ENCODE data around the gene KRTAP5-3. TPM values are rescaled to one million over a fixed set of nuclear protein-coding genes. Genes with fewer than 3 reads are reported as not detected.

Gene KRTAP5-3
- total and polyA plus RNA-seq, 9 of the 15 experiments (the other 6 are each of a cell fraction or from before 2014, with no cell fraction given) = not detected

DNA sequence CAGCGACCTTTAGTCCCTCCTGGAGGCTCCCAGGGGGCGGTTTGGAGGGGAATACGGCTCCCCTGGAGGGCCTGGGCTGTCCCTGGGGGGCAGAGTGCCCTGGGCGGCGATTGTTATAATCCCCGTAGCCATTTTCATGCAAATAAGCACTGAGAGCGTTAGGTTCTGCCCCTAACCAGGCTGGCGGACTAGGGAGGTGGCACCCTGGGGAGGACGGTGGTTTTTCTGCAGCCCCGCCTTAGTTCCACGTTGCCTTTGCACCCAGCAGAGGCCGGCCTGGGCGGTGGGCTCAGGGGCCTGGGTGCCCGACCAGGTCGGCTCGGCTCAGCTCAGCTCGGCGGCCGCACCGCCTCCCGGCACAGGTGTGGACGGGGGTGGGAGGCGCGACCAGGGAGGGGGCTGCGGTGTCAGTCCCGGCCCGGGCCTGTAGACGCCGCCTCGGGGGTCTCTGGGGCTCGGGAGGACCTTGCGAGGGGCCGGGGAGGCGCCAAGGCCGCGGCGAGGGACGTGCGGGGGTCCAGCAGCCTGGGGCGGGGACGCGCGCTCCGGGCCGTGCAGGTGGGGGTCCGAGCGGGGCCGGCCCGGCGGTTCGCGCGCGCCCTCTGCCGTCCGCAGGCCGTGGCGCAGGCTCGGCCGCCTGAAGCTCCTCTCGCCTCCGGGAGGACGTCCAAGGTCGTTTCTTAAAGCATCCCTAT, 33.9 kb downstream of the KRTAP5-3 start:
- POLR2A ChIA-PET = interaction anchor here (0.6 to 1.0 kb wide), 6 partner anchors 8 to 126 kb away, joined by 3 to 5 read pairs (median 4); no protein-coding TSS in a partner anchor
- no peak for TF ChIP-seq GTF2E2 (tag; IDR thresholded peaks at IDR 0.05)
- no peak for TF ChIP-seq MBD2 (IDR thresholded peaks at IDR 0.05; ENCODE audit: borderline replicate concordance, low read depth)
- no peak for TF ChIP-seq NR4A1 (CRISPR knock-in tag; IDR thresholded peaks at IDR 0.05)
- no peak for TF ChIP-seq NR4A1 (tag; IDR thresholded peaks at IDR 0.05)
- no peak for TF ChIP-seq ZNF511 (CRISPR knock-in tag; IDR thresholded peaks at IDR 0.05)
- peak; percentile 54; the same call in 1 of the 2 replicates for TF ChIP-seq VEZF1 (CRISPR knock-in tag; IDR thresholded peaks at IDR 0.05)
- TF ChIP-seq TBL1XR1 (IDR thresholded peaks at IDR 0.05; ENCODE audit: low read length in 2 of 2) = no peak
- TF ChIP-seq RBM25 (IDR thresholded peaks at IDR 0.05; ENCODE audit: low read depth, low read length, severe bottlenecking) = no peak
- no peak for TF ChIP-seq ZC3H4 (CRISPR knock-in tag; IDR thresholded peaks at IDR 0.05; ENCODE audit: borderline replicate concordance)
- no peak for TF ChIP-seq ZNF507 (tag; conservative IDR thresholded peaks at IDR 0.05)
- TF ChIP-seq YY1 (IDR thresholded peaks at IDR 0.05; ENCODE audit: borderline replicate concordance in 1 of 3, control insufficient read depth in 1 of 3, extremely low read depth in 1 of 3, insufficient read depth in 3 of 3, insufficient read length in 1 of 3, insufficient replicate concordance in 2 of 3, low read depth in 1 of 3, low read length in 2 of 3) = peak in 1 of 3 experiments; percentile 20
- no peak for TF ChIP-seq HDAC1 (IDR thresholded peaks at IDR 0.05)
- no peak for TF ChIP-seq ZNF253 (CRISPR knock-in tag; conservative IDR thresholded peaks at IDR 0.05)
- TF ChIP-seq CXXC5 (CRISPR knock-in tag; IDR thresholded peaks at IDR 0.05) = peak; percentile 14; the same call in 1 of the 2 replicates
- TF ChIP-seq, protein P1, sequence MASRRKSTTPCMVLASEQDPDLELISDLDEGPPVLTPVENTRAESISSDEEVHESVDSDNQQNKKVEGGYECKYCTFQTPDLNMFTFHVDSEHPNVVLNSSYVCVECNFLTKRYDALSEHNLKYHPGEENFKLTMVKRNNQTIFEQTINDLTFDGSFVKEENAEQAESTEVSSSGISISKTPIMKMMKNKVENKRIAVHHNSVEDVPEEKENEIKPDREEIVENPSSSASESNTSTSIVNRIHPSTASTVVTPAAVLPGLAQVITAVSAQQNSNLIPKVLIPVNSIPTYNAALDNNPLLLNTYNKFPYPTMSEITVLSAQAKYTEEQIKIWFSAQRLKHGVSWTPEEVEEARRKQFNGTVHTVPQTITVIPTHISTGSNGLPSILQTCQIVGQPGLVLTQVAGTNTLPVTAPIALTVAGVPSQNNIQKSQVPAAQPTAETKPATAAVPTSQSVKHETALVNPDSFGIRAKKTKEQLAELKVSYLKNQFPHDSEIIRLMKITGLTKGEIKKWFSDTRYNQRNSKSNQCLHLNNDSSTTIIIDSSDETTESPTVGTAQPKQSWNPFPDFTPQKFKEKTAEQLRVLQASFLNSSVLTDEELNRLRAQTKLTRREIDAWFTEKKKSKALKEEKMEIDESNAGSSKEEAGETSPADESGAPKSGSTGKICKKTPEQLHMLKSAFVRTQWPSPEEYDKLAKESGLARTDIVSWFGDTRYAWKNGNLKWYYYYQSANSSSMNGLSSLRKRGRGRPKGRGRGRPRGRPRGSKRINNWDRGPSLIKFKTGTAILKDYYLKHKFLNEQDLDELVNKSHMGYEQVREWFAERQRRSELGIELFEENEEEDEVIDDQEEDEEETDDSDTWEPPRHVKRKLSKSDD (conservative IDR thresholded peaks at IDR 0.05; ENCODE audit: low read length) = no peak
- TF ChIP-seq ZNF263 (CRISPR knock-in tag; IDR thresholded peaks at IDR 0.05; ENCODE audit: borderline replicate concordance) = 0 out of 2 replicates have a peak, but pooled peaks have one; percentile 24

More for the DNA sequence above, 33.9 kb downstream of the KRTAP5-3 start:
- Histone ChIP-seq H3K36me3 (ENCODE audit: control insufficient read depth, insufficient read depth, low read length) (no peaks in the 10 kb centered on the region), H4K20me1 (replicated peaks; ENCODE audit: control insufficient read depth, insufficient read depth, low read length) (peaks cover 11% of the 10 kb centered on the region; the same call in 1 of the 2 replicates), H2AFZ (ENCODE audit: low read depth, low read length) (no peak overlapping the region), H3K27ac (ENCODE audit: extremely low read depth, low read depth, low read length) (no peak overlapping the region), H3K4me1 (replicated peaks in 1 of 2; ENCODE audit: control insufficient read depth in 2 of 2, insufficient read depth in 2 of 2, low read length in 2 of 2) (peaks cover 0 to 38% of the 10 kb centered on the region in 2 experiments; a peak in 3 of 5 replicates), H3K27me3 (ENCODE audit: control insufficient read depth in 2 of 2, insufficient read depth in 2 of 2, low read length in 2 of 2) (peaks cover 0 to 24% of the 10 kb centered on the region in 2 experiments; a peak in 3 of 5 replicates), H3K9me1 (ENCODE audit: control insufficient read depth, insufficient read depth, low read length) (no peaks in the 10 kb centered on the region), H3K9ac (ENCODE audit: insufficient read depth in 1 of 2, low read depth in 2 of 2, low read length in 2 of 2) (peak overlapping the region in 1 of 2 experiments; percentile 78; a peak in 2 of 4 replicates), H3K4me2 (ENCODE audit: insufficient read depth, low read length) (no peak overlapping the region), H3K79me2 (ENCODE audit: control insufficient read depth, insufficient read depth, low read length) (no peaks in the 10 kb centered on the region), H3K4me3 (no peak overlapping the region), H3K9me3 (replicated peaks; ENCODE audit: control insufficient read depth, insufficient read depth, low read depth, low read length) (peaks cover 7% of the 10 kb centered on the region; the same call in 1 of the 2 replicates)
- in situ Hi-C loops (cut with MboI) (no loop called here), intact Hi-C loops (cut with micrococcal nuclease) (loop anchor here (2.0 to 10.0 kb wide), 4 partner anchors 28 to 460 kb away; no protein-coding TSS in a partner anchor)
- DNase-seq (ENCODE audit: extremely low read depth in 1 of 4, low spot score in 3 of 4) = peak; percentile 65 to 86 (median 80)
- WGBS (ENCODE audit: insufficient coverage, low coverage, missing lambda C conversion rate) = 3% methylated on average over 54 of the region's 64 CpGs
- BruUV-seq (replicated peaks) = no TSS peak
- FAIRE-seq = peak; percentile 58
- CTCF ChIA-PET (ENCODE audit: low intra/inter-chr PET ratio) = interaction anchor here (0.6 to 2.3 kb wide), 8 partner anchors 20 to 372 kb away, joined by 3 to 19 read pairs (median 4); no protein-coding TSS in a partner anchor
- peak; percentile 83 for ATAC-seq

All from K562 (cell line).